ENCODE data around the gene AMIGO1.

AMIGO1 gene

DNA sequence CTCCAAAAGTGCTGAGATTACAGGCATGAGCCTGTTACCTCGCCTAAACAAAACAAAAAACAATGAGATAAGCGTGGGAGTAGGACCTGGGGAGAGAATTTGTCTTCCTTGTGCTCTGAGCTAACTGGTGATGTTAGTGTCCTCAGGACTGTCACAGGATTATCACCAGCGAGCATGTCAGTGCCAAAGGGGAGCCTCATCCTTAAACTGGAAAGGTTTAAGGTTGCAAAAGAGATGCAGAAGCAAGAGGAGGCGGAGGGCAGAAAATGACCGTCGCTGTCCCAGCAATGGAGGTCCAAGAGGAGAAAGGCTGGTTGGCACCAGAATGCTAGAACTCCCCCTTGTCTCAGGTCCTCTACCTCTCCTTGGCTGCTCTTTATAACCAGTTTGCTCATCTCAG is 39.3 kb downstream of the AMIGO1 start:
- H4K20me1 ChIP-seq (ENCODE audit: insufficient read depth, low read length, poor library complexity, severe bottlenecking), result no peaks in the 10 kb centered on the region
- peaks cover 2% of the 10 kb centered on the region for H3K4me1 ChIP-seq (ENCODE audit: insufficient read depth, low read length, poor library complexity, severe bottlenecking)
- H3F3A ChIP-seq (ENCODE audit: low read depth), result no peaks in the 10 kb centered on the region
- H3K9ac ChIP-seq (ENCODE audit: low read depth, low read length, poor library complexity, severe bottlenecking), result no peak overlapping the region
- H3K4me2 ChIP-seq (ENCODE audit: low read depth, low read length, poor library complexity, severe bottlenecking), result no peak overlapping the region
- H3K36me3 ChIP-seq (ENCODE audit: insufficient read depth, low read length), result no peaks in the 10 kb centered on the region
- no peaks in the 10 kb centered on the region for H3K79me2 ChIP-seq (ENCODE audit: insufficient read depth, low read length)
- H3K4me3 ChIP-seq (ENCODE audit: low read length, poor library complexity, severe bottlenecking), result no peak overlapping the region
- TF ChIP-seq, protein P1, sequence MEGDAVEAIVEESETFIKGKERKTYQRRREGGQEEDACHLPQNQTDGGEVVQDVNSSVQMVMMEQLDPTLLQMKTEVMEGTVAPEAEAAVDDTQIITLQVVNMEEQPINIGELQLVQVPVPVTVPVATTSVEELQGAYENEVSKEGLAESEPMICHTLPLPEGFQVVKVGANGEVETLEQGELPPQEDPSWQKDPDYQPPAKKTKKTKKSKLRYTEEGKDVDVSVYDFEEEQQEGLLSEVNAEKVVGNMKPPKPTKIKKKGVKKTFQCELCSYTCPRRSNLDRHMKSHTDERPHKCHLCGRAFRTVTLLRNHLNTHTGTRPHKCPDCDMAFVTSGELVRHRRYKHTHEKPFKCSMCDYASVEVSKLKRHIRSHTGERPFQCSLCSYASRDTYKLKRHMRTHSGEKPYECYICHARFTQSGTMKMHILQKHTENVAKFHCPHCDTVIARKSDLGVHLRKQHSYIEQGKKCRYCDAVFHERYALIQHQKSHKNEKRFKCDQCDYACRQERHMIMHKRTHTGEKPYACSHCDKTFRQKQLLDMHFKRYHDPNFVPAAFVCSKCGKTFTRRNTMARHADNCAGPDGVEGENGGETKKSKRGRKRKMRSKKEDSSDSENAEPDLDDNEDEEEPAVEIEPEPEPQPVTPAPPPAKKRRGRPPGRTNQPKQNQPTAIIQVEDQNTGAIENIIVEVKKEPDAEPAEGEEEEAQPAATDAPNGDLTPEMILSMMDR (conservative IDR thresholded peaks at IDR 0.05; ENCODE audit: low read length), result no peak
- no peak for TF ChIP-seq EZH2phosphoT487 (IDR thresholded peaks at IDR 0.05; ENCODE audit: borderline replicate concordance)
- no peaks in the 10 kb centered on the region for H3K9me3 ChIP-seq (ENCODE audit: insufficient read depth, low read depth, low read length)
- no peaks in the 10 kb centered on the region for H3K9me2 ChIP-seq (replicated peaks; ENCODE audit: low read depth, low read length)
- no peak overlapping the region for H2AFZ ChIP-seq (ENCODE audit: low read length)
- no peaks in the 10 kb centered on the region for H3K27me3 ChIP-seq (ENCODE audit: insufficient read depth, low read length, poor library complexity, severe bottlenecking)

DNA sequence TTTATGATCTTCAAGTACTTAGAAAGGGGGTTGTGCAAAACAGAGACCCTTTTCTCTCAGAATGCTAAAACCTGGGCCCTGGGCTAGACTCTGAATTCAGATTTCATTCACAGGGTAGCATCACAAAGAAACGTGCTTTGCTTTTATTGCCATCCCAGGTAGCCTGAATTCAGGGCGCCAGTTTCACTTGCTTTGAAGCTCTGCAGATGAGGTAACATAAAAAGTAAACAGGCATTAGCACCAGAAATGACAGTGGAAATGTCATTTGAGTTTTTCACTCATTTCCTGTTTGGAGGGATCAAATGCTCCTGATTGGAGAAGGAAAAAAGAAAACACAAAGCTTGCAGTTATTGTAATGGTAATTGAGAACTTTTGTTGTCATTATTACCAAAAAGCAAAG is 40.6 kb downstream of the AMIGO1 start:
- Histone ChIP-seq H3K9me3 (ENCODE audit: insufficient read depth, low read depth, low read length) (no peaks in the 10 kb centered on the region), H2AFZ (ENCODE audit: low read length) (no peak overlapping the region; the same call in 1 of the 2 replicates), H3K9me2 (replicated peaks; ENCODE audit: low read depth, low read length) (no peaks in the 10 kb centered on the region), H3K79me2 (ENCODE audit: insufficient read depth, low read length) (no peaks in the 10 kb centered on the region), H3K9ac (ENCODE audit: low read depth, low read length, poor library complexity, severe bottlenecking) (no peak overlapping the region), H3K36me3 (ENCODE audit: insufficient read depth, low read length) (no peaks in the 10 kb centered on the region), H4K20me1 (ENCODE audit: insufficient read depth, low read length, poor library complexity, severe bottlenecking) (no peaks in the 10 kb centered on the region), H3F3A (ENCODE audit: low read depth) (no peaks in the 10 kb centered on the region), H3K4me2 (ENCODE audit: low read depth, low read length, poor library complexity, severe bottlenecking) (no peak overlapping the region), H3K4me3 (ENCODE audit: low read length, poor library complexity, severe bottlenecking) (no peak overlapping the region), H3K4me1 (ENCODE audit: insufficient read depth, low read length, poor library complexity, severe bottlenecking) (peaks cover 2% of the 10 kb centered on the region), H3K27me3 (ENCODE audit: insufficient read depth, low read length, poor library complexity, severe bottlenecking) (no peaks in the 10 kb centered on the region)
- TF ChIP-seq EZH2phosphoT487 (IDR thresholded peaks at IDR 0.05; ENCODE audit: borderline replicate concordance), result no peak
- TF ChIP-seq, protein P1 (conservative IDR thresholded peaks at IDR 0.05; ENCODE audit: low read length), result no peak

DNA sequence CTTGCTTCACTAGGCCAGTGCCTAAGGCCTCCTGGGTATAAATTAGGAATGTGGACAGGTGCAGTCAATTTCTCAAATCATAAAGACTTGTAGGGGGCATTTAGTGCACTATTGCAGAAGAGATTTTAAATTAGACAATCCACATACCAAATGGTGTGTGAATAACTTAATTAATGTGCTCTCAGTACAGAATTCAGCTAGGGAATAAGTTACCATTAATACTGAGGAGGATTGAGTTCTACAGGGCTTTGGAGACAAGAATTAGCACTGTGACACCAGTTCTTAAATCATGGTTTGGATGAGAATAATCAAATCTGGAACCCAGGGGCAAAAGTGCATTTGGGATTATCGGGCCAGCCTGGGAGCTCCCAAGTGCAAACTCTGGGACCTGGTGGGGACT is 41.5 kb downstream of the AMIGO1 start:
- no peaks in the 10 kb centered on the region for H3K9me2 ChIP-seq (replicated peaks; ENCODE audit: low read depth, low read length)
- no peaks in the 10 kb centered on the region for H3K36me3 ChIP-seq (ENCODE audit: insufficient read depth, low read length)
- peaks cover 2% of the 10 kb centered on the region for H3K4me1 ChIP-seq (ENCODE audit: insufficient read depth, low read length, poor library complexity, severe bottlenecking)
- no peaks in the 10 kb centered on the region for H3K9me3 ChIP-seq (ENCODE audit: insufficient read depth, low read depth, low read length)
- H3F3A ChIP-seq (ENCODE audit: low read depth), result no peaks in the 10 kb centered on the region
- H3K27me3 ChIP-seq (ENCODE audit: insufficient read depth, low read length, poor library complexity, severe bottlenecking), result no peaks in the 10 kb centered on the region
- TF ChIP-seq, protein P1 (conservative IDR thresholded peaks at IDR 0.05; ENCODE audit: low read length), result no peak
- no peak for TF ChIP-seq EZH2phosphoT487 (IDR thresholded peaks at IDR 0.05; ENCODE audit: borderline replicate concordance)
- H3K4me2 ChIP-seq (ENCODE audit: low read depth, low read length, poor library complexity, severe bottlenecking), result no peak overlapping the region
- no peaks in the 10 kb centered on the region for H4K20me1 ChIP-seq (ENCODE audit: insufficient read depth, low read length, poor library complexity, severe bottlenecking)
- no peak overlapping the region for H2AFZ ChIP-seq (ENCODE audit: low read length)
- H3K79me2 ChIP-seq (ENCODE audit: insufficient read depth, low read length), result no peaks in the 10 kb centered on the region
- H3K9ac ChIP-seq (ENCODE audit: low read depth, low read length, poor library complexity, severe bottlenecking), result no peak overlapping the region
- H3K4me3 ChIP-seq (ENCODE audit: low read length, poor library complexity, severe bottlenecking), result no peak overlapping the region

Data from Loucy (cell line).